ENCODE data around the gene SLIT3.
"Not testable (repeated sequence)": the region's sequence is repeated elsewhere in the genome, so short reads cannot be mapped to it uniquely, and the experiment has no call there.

The SLIT3 gene

GRCh38 chr5:169219351-169219750, 81.6 kb downstream of the SLIT3 start:
- no peak for DNase-seq (ENCODE audit: low read depth in 2 of 2)

- no peak for DNase-seq (ENCODE audit: low read depth in 2 of 2)
Measured at GRCh38 chr5:169218861-169219260, 82.1 kb downstream of the SLIT3 start.

- no peak for DNase-seq (ENCODE audit: low read depth in 2 of 2)
Measured at GRCh38 chr5:169218176-169218575, 82.8 kb downstream of the SLIT3 start.

- no peak for DNase-seq (ENCODE audit: low read depth in 2 of 2)
Measured at GRCh38 chr5:169216866-169217265, 84.1 kb downstream of the SLIT3 start.

- DNase-seq (ENCODE audit: low read depth in 2 of 2) = no peak
Measured at GRCh38 chr5:169213479-169213878, 87.5 kb downstream of the SLIT3 start.

- DNase-seq (ENCODE audit: low read depth in 2 of 2) = not testable (repeated sequence)
Measured at GRCh38 chr5:169211761-169212160, 89.2 kb downstream of the SLIT3 start.

GRCh38 chr5:169204788-169205400, 96.0 kb downstream of the SLIT3 start:
- no peak for DNase-seq (ENCODE audit: low read depth in 2 of 2)

- DNase-seq (ENCODE audit: low read depth in 2 of 2) = no peak
Measured at GRCh38 chr5:169202969-169203368, 98.0 kb downstream of the SLIT3 start.

GRCh38 chr5:169201597-169201996, 99.3 kb downstream of the SLIT3 start:
- no peak for DNase-seq (ENCODE audit: low read depth in 2 of 2)

GRCh38 chr5:169200125-169200778, 100.7 kb downstream of the SLIT3 start:
- no peak for DNase-seq (ENCODE audit: low read depth in 2 of 2)

GRCh38 chr5:169197343-169197742, 103.6 kb downstream of the SLIT3 start:
- DNase-seq (ENCODE audit: low read depth in 2 of 2) = no peak

GRCh38 chr5:169196059-169196458, 104.9 kb downstream of the SLIT3 start:
- DNase-seq (ENCODE audit: low read depth in 2 of 2) = no peak

GRCh38 chr5:169195601-169196000, 105.3 kb downstream of the SLIT3 start:
- no peak for DNase-seq (ENCODE audit: low read depth in 2 of 2)

GRCh38 chr5:169192536-169192935, 108.4 kb downstream of the SLIT3 start:
- no peak for DNase-seq (ENCODE audit: low read depth in 2 of 2)

- no peak for DNase-seq (ENCODE audit: low read depth in 2 of 2)
Measured at GRCh38 chr5:169190849-169191248, 110.1 kb downstream of the SLIT3 start.

GRCh38 chr5:169185626-169186025, 115.3 kb downstream of the SLIT3 start:
- no peak for DNase-seq (ENCODE audit: low read depth in 2 of 2)

- no peak for DNase-seq (ENCODE audit: low read depth in 2 of 2)
Measured at GRCh38 chr5:169183576-169183975, 117.4 kb downstream of the SLIT3 start.

- DNase-seq (ENCODE audit: low read depth in 2 of 2) = no peak
Measured at GRCh38 chr5:169182797-169183196, 118.1 kb downstream of the SLIT3 start.

GRCh38 chr5:169181814-169182213, 119.1 kb downstream of the SLIT3 start:
- no peak for DNase-seq (ENCODE audit: low read depth in 2 of 2)

- no peak for DNase-seq (ENCODE audit: low read depth in 2 of 2)
Measured at GRCh38 chr5:169178754-169179153, 122.2 kb downstream of the SLIT3 start.

GRCh38 chr5:169178274-169178673, 122.7 kb downstream of the SLIT3 start:
- DNase-seq (ENCODE audit: low read depth in 2 of 2) = no peak

GRCh38 chr5:169176709-169177694, 123.9 kb downstream of the SLIT3 start:
- DNase-seq (ENCODE audit: low read depth in 2 of 2) = no peak

GRCh38 chr5:169175733-169176132, 125.2 kb downstream of the SLIT3 start:
- no peak for DNase-seq (ENCODE audit: low read depth in 2 of 2)
